Esophagus squamous epithelium (tissue), 5 donors: Measurements from ENCODE around the gene ZDHHC3. TPM values are rescaled to one million over a fixed set of nuclear protein-coding genes. Genes with fewer than 3 reads are reported as not detected.
A peak's percentile ranks its signal among the peaks of the same experiment; 100 is the strongest.

ENCODE experiments used
- DNase-seq: peaks from one replicate; lab custom pipeline; 2025; lab: John Stamatoyannopoulos, UW
- H3K27ac ChIP-seq, 4 donors: fragments of 200-600 bp; sonication (generic); one replicate each; pipeline ENCODE4 v1.5.1; 2016 to 2019; ENCODE audit warnings: mild to moderate bottlenecking in 1 of 4
- H3K27me3 ChIP-seq, 4 donors: fragments of 200-600 bp; sonication (generic); 1 replicate in 3 of 4; 2 replicates in 1 of 4; pipeline versions ENCODE4 v1.5.1 to v1.6.0; 2017 to 2021; ENCODE audit warnings: antibody characterized with exemption in 1 of 4
- H3K36me3 ChIP-seq, 3 donors: fragments of 200-600 bp; sonication (generic); one replicate each; pipeline ENCODE4 v1.5.1; 2016 to 2019
- H3K4me1 ChIP-seq, 3 donors: fragments of 200-600 bp; sonication (generic); one replicate each; pipeline ENCODE4 v1.5.1; 2017 to 2019
- H3K4me3 ChIP-seq, 4 donors: fragments of 200-600 bp; sonication (generic); 1 replicate in 3 of 4; 2 replicates in 1 of 4; pipeline ENCODE4 v1.5.1; 2016 to 2019; ENCODE audit warnings: mild to moderate bottlenecking in 2 of 4, moderate library complexity in 1 of 4
- H3K9me3 ChIP-seq, 3 donors: fragments of 200-600 bp; sonication (generic); one replicate each; pipeline ENCODE4 v1.5.1; 2016 to 2019
- CTCF ChIP-seq, 6 experiments: fragments of 450-650 bp in 4 of 6; fragments of 200-600 bp in 2 of 6; sonication (generic) in 2 of 6; IDR thresholded peaks; one replicate each; pipeline ENCODE4 v1.5.1; 2016 to 2019; ENCODE audit warnings: antibody characterized with exemption in 6 of 6, mild to moderate bottlenecking in 4 of 6, moderate library complexity in 4 of 6
- POLR2A ChIP-seq, 4 donors: fragments of 450-650 bp; IDR thresholded peaks; one replicate each; pipeline ENCODE4 v1.6.1; 2017; ENCODE audit warnings: antibody characterized with exemption in 4 of 4, mild to moderate bottlenecking in 4 of 4, moderate library complexity in 3 of 4
- WGBS, 2 donors: methylation state at CpG; one replicate each; pipeline ENCODE4 v1.1.5; 2018; 5-methylcytosine and 5-hydroxymethylcytosine counted together
- intact Hi-C: fragments of 100-400 bp; cut with DNase I; formaldehyde crosslinking; loops from one replicate; pipeline ENCODE4 v1.15.0; 2022
- total RNA-seq, 4 donors: library from RNA; depleted of rRNA; stranded (reverse); fragments of >200 nt; gene quantifications; one replicate each; pipeline ENCODE4 v1.1.0, GENCODE V29; 2016
- donor health status: DM: yes; HTN: yes; CAD: no.

The ZDHHC3 gene
- total RNA-seq, 4 donors from 2014 or later, result 64.6 to 93.8 (median 73.0) TPM

DNA sequence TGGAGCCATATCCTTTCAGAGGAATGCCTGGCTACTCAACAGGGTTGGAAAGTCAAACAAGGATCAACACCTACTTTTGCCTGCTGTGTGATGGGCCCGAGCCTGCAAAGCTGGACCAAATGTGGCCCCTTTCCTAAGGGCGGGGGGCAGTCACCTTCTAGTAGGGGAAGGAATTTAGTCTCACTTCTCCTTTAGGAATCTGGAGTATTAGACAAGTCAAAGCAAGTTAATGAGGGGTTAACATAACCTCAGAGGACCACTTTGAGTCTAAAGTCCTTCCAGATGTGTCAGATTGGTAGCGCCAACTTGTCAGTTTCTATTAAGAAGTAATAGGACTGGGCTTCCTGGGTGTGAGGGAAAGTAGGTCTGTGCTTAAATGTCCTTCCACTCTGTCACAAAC, 6.8 kb upstream of the ZDHHC3 start:
- Histone ChIP-seq H3K36me3 (peaks cover 0 to 21% (median 0%) of the 10 kb centered on the region in 3 donors), H3K4me1 (peaks cover 15 to 94% (median 23%) of the 10 kb centered on the region in 3 donors), H3K4me3 (no peak overlapping the region), H3K27me3 (no peaks in the 10 kb centered on the region), H3K9me3 (no peaks in the 10 kb centered on the region), H3K27ac (peak overlapping the region; percentile 64 to 88 (median 82))
- no peak for DNase-seq
- 53 to 64% methylated on average over 3 of the region's 3 CpGs for WGBS, 2 donors
- TF ChIP-seq CTCF (IDR thresholded peaks at IDR 0.05) (no peak), POLR2A (IDR thresholded peaks at IDR 0.05) (no peak)
- intact Hi-C loops, result no loop called here

GRCh38 chr3:44981751-44982150, 5.8 kb upstream of the ZDHHC3 start:
- 72 to 78% methylated on average over 4 of the region's 4 CpGs for WGBS, 2 donors
- Histone ChIP-seq H3K27me3 (no peaks in the 10 kb centered on the region), H3K9me3 (no peaks in the 10 kb centered on the region), H3K36me3 (peaks cover 0 to 21% (median 0%) of the 10 kb centered on the region in 3 donors), H3K4me1 (peaks cover 23 to 96% (median 29%) of the 10 kb centered on the region in 3 donors), H3K4me3 (no peak overlapping the region), H3K27ac (peak overlapping the region in 2 of 4 donors; percentile 87 to 88)
- DNase-seq, result no peak
- TF ChIP-seq POLR2A (IDR thresholded peaks at IDR 0.05), result no peak
- TF ChIP-seq CTCF (IDR thresholded peaks at IDR 0.05), result no peak
- intact Hi-C loops, result no loop called here

GRCh38 chr3:44981220-44981619, 5.2 kb upstream of the ZDHHC3 start:
- Histone ChIP-seq H3K36me3 (peaks cover 0 to 18% (median 0%) of the 10 kb centered on the region in 3 donors), H3K4me1 (peaks cover 25 to 95% (median 29%) of the 10 kb centered on the region in 3 donors), H3K4me3 (no peak overlapping the region), H3K27ac (peak overlapping the region in 2 of 4 donors; percentile 87 to 88), H3K27me3 (no peaks in the 10 kb centered on the region), H3K9me3 (no peaks in the 10 kb centered on the region)
- DNase-seq, result no peak
- 78 to 100% methylated on average over 1 of the region's 1 CpG for WGBS, 2 donors
- intact Hi-C loops, result no loop called here
- no peak for TF ChIP-seq POLR2A (IDR thresholded peaks at IDR 0.05)
- no peak for TF ChIP-seq CTCF (IDR thresholded peaks at IDR 0.05)

DNA sequence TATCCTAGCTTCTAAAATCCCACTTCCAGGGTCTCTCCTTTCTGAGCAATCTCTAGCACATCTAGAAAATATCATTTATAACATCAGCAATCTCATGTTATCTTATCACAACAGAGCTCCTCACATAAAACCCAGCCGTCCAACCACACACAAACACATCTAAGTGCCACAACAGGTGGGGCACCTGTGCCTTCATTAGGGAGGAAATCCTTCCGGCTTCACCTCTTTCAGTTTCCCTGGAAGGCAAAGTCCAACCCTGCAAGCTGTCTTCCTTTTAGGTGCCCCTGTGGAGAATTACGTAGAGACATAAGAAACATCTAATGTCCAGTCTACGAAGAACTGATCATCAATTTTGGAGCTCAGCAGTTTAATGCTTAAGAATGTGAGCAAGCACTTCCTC, 1.6 kb downstream of the ZDHHC3 start:
- H3K27me3 ChIP-seq, result no peaks in the 10 kb centered on the region
- peaks cover 0 to 11% (median 0%) of the 10 kb centered on the region in 3 donors for H3K36me3 ChIP-seq
- intact Hi-C loops, result no loop called here
- peak overlapping the region in 3 of 4 donors; percentile 96 to 98 (median 98) for H3K27ac ChIP-seq
- H3K9me3 ChIP-seq, result no peaks in the 10 kb centered on the region
- TF ChIP-seq POLR2A (IDR thresholded peaks at IDR 0.05) (no peak), CTCF (IDR thresholded peaks at IDR 0.05) (no peak)
- 47 to 84% methylated on average over 4 of the region's 4 CpGs for WGBS, 2 donors
- no peak for DNase-seq
- peak overlapping the region; percentile 71 to 97 (median 85) for H3K4me3 ChIP-seq
- peaks cover 23 to 86% (median 30%) of the 10 kb centered on the region in 3 donors for H3K4me1 ChIP-seq

GRCh38 chr3:44970926-44971490, 5.0 kb downstream of the ZDHHC3 start:
- no peak for TF ChIP-seq CTCF (IDR thresholded peaks at IDR 0.05)
- WGBS, 2 donors, result 68 to 82% methylated on average over 3 of the region's 3 CpGs
- peaks cover 0 to 6% (median 0%) of the 10 kb centered on the region in 3 donors for H3K36me3 ChIP-seq
- intact Hi-C loops, result no loop called here
- H3K9me3 ChIP-seq, result no peaks in the 10 kb centered on the region
- DNase-seq, result no peak
- no peak overlapping the region for H3K27ac ChIP-seq
- H3K27me3 ChIP-seq, result no peaks in the 10 kb centered on the region
- peaks cover 33 to 89% (median 39%) of the 10 kb centered on the region in 3 donors for H3K4me1 ChIP-seq
- H3K4me3 ChIP-seq, result no peak overlapping the region
